ENCODE data around the gene AWAT1.
"Not testable (repeated sequence)": the region's sequence is repeated elsewhere in the genome, so short reads cannot be mapped to it uniquely, and the experiment has no call there.

Gene AWAT1

DNA sequence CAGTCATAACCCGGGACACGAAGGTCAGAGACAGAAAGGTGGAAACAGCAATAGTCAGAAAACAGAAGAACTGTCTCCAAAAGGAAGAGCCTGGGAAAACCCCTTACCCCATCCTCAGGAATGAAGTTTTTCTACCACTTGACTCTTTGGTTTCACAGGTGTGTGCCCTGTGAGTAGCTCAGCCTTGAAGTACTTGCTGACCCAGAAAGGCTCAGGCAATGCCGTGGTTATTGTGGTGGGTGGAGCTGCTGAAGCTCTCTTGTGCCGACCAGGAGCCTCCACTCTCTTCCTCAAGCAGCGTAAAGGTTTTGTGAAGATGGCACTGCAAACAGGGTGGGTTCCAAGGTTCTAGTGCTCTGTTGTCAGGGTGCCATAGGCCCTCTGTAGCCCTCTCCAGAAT, 32.7 kb upstream of the AWAT1 start:
- TF ChIP-seq GLIS3 (CRISPR knock-in tag; IDR thresholded peaks at IDR 0.05) (no peak), POU6F1 (CRISPR knock-in tag; IDR thresholded peaks at IDR 0.05; ENCODE audit: borderline replicate concordance, low read depth) (no peak), ZNF565 (CRISPR knock-in tag; conservative IDR thresholded peaks at IDR 0.05; ENCODE audit: low read depth) (no peak), OSR1 (CRISPR knock-in tag; IDR thresholded peaks at IDR 0.05) (no peak)
- ATAC-seq, result no peak

GRCh38 chrX:70208479-70208878, 26.0 kb upstream of the AWAT1 start:
- TF ChIP-seq ISL1 (CRISPR knock-in tag; IDR thresholded peaks at IDR 0.05) (no peak), OSR1 (CRISPR knock-in tag; IDR thresholded peaks at IDR 0.05) (no peak), ZNF565 (CRISPR knock-in tag; conservative IDR thresholded peaks at IDR 0.05; ENCODE audit: low read depth) (no peak), GLIS3 (CRISPR knock-in tag; IDR thresholded peaks at IDR 0.05) (no peak), TCF4 (CRISPR knock-in tag; IDR thresholded peaks at IDR 0.05; ENCODE audit: borderline replicate concordance) (no peak), PATZ1 (CRISPR knock-in tag; IDR thresholded peaks at IDR 0.05; ENCODE audit: borderline replicate concordance) (no peak), ZNF8 (CRISPR knock-in tag; IDR thresholded peaks at IDR 0.05) (no peak), ZC3H10 (CRISPR knock-in tag; IDR thresholded peaks at IDR 0.05) (no peak), ZFP3 (CRISPR knock-in tag; IDR thresholded peaks at IDR 0.05) (no peak)
- TF ChIP-seq, protein P1, sequence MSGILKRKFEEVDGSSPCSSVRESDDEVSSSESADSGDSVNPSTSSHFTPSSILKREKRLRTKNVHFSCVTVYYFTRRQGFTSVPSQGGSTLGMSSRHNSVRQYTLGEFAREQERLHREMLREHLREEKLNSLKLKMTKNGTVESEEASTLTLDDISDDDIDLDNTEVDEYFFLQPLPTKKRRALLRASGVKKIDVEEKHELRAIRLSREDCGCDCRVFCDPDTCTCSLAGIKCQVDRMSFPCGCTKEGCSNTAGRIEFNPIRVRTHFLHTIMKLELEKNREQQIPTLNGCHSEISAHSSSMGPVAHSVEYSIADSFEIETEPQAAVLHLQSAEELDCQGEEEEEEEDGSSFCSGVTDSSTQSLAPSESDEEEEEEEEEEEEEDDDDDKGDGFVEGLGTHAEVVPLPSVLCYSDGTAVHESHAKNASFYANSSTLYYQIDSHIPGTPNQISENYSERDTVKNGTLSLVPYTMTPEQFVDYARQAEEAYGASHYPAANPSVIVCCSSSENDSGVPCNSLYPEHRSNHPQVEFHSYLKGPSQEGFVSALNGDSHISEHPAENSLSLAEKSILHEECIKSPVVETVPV (CRISPR knock-in tag; IDR thresholded peaks at IDR 0.05), result no peak
- no peak for ATAC-seq

GRCh38 chrX:70209570-70209969, 24.9 kb upstream of the AWAT1 start:
- not testable (repeated sequence) for ATAC-seq

- TF ChIP-seq RARB (CRISPR knock-in tag; IDR thresholded peaks at IDR 0.05) (no peak), ZNF565 (CRISPR knock-in tag; conservative IDR thresholded peaks at IDR 0.05; ENCODE audit: low read depth) (no peak), ZNF8 (CRISPR knock-in tag; IDR thresholded peaks at IDR 0.05) (no peak)
Measured at GRCh38 chrX:70219938-70220764, 14.3 kb upstream of the AWAT1 start.

DNA sequence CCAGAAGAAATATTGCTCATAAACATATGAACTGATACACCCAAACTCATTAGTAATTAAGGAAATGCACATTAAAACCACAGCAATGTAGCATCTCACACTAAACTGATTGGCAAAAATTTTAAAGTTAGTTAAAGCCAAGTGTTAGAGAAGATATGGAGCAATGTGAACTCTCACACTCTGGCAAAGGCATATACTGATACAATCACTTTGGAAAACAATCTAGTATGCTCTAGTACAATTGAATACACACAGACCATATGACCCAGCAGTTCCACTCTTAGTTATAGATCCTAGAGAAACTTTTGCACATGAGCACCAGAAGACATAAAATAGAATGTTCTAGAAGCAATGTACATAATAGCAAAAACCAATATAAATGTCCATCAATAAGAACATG, 8.4 kb upstream of the AWAT1 start:
- no peak for ATAC-seq
- TF ChIP-seq PATZ1 (CRISPR knock-in tag; IDR thresholded peaks at IDR 0.05; ENCODE audit: borderline replicate concordance), result no peak
- TF ChIP-seq POU6F1 (CRISPR knock-in tag; IDR thresholded peaks at IDR 0.05; ENCODE audit: borderline replicate concordance, low read depth), result no peak
- TF ChIP-seq, protein P2, sequence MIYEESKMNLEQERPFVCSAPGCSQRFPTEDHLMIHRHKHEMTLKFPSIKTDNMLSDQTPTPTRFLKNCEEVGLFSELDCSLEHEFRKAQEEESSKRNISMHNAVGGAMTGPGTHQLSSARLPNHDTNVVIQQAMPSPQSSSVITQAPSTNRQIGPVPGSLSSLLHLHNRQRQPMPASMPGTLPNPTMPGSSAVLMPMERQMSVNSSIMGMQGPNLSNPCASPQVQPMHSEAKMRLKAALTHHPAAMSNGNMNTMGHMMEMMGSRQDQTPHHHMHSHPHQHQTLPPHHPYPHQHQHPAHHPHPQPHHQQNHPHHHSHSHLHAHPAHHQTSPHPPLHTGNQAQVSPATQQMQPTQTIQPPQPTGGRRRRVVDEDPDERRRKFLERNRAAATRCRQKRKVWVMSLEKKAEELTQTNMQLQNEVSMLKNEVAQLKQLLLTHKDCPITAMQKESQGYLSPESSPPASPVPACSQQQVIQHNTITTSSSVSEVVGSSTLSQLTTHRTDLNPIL (CRISPR knock-in tag; IDR thresholded peaks at IDR 0.05; ENCODE audit: low read depth), result no peak
- no peak for TF ChIP-seq GLIS3 (CRISPR knock-in tag; IDR thresholded peaks at IDR 0.05)
- no peak for TF ChIP-seq TCF4 (CRISPR knock-in tag; IDR thresholded peaks at IDR 0.05; ENCODE audit: borderline replicate concordance)
- no peak for TF ChIP-seq SNAI2 (CRISPR knock-in tag; IDR thresholded peaks at IDR 0.05)
- TF ChIP-seq TSHZ2 (CRISPR knock-in tag; IDR thresholded peaks at IDR 0.05), result no peak
- TF ChIP-seq PPARA (CRISPR knock-in tag; IDR thresholded peaks at IDR 0.05; ENCODE audit: borderline replicate concordance), result no peak
- TF ChIP-seq TOX (CRISPR knock-in tag; IDR thresholded peaks at IDR 0.05; ENCODE audit: borderline replicate concordance), result no peak
- TF ChIP-seq ZFP3 (CRISPR knock-in tag; IDR thresholded peaks at IDR 0.05), result no peak
- TF ChIP-seq BACH2 (CRISPR knock-in tag; IDR thresholded peaks at IDR 0.05; ENCODE audit: borderline replicate concordance), result no peak
- no peak for TF ChIP-seq ZNF565 (CRISPR knock-in tag; conservative IDR thresholded peaks at IDR 0.05; ENCODE audit: low read depth)
- TF ChIP-seq ZFP30 (CRISPR knock-in tag; IDR thresholded peaks at IDR 0.05), result no peak
- no peak for TF ChIP-seq ARNTL (CRISPR knock-in tag; IDR thresholded peaks at IDR 0.05; ENCODE audit: borderline replicate concordance, low read depth)

More at GRCh38 chrX:70219938-70220764, 14.3 kb upstream of the AWAT1 start:
- no peak for ATAC-seq

All from SK-N-SH treated with all-trans-retinoic acid at 6 μM for 48 hours (cell line).